Hepatocyte (in vitro differentiated cells): ENCODE measurements around the gene PRELP. TPM values are rescaled to one million over a fixed set of nuclear protein-coding genes. Genes with fewer than 3 reads are reported as not detected.
A peak's percentile ranks its signal among the peaks of the same experiment; 100 is the strongest.

Experiments used
- DNase-seq: peaks from one replicate; pipeline ENCODE4 v3.0.0-alpha.2; 2016; ENCODE audit warnings: low spot score
- H2AFZ ChIP-seq: fragments of 200-600 bp; sonication (generic); 2 replicates; pipeline ENCODE4 v1.6.0; 2016; ENCODE audit warnings: antibody characterized with exemption, mild to moderate bottlenecking
- H3K27ac ChIP-seq: fragments of 200-600 bp; sonication (generic); 2 replicates; pipeline ENCODE4 v1.5.1; 2016; ENCODE audit warnings: mild to moderate bottlenecking
- H3K27me3 ChIP-seq: fragments of 200-600 bp; sonication (generic); 2 replicates; pipeline ENCODE4 v1.6.1; 2016
- H3K36me3 ChIP-seq: fragments of 200-600 bp; sonication (generic); replicated peaks from 2 replicates; pipeline ENCODE4 v1.5.1; 2016; ENCODE audit warnings: low read depth; ENCODE audit not compliant: insufficient read depth
- H3K4me1 ChIP-seq: fragments of 200-600 bp; sonication (generic); 2 replicates; pipeline ENCODE4 v1.5.1; 2016; ENCODE audit warnings: mild to moderate bottlenecking, moderate library complexity; ENCODE audit not compliant: insufficient read depth
- H3K4me2 ChIP-seq: fragments of 200-600 bp; sonication (generic); 2 replicates; pipeline ENCODE4 v1.6.0; 2016
- H3K4me3 ChIP-seq: fragments of 200-600 bp; sonication (generic); 2 replicates; pipeline ENCODE4 v1.5.1; 2016; ENCODE audit warnings: mild to moderate bottlenecking
- H3K79me2 ChIP-seq: fragments of 200-600 bp; sonication (generic); 2 replicates; pipeline ENCODE4 v1.6.0; 2017; ENCODE audit warnings: mild to moderate bottlenecking
- H3K9me2 ChIP-seq: fragments of 200-600 bp; sonication (generic); replicated peaks from 2 replicates; pipeline ENCODE4 v1.6.0; 2017; ENCODE audit warnings: mild to moderate bottlenecking; ENCODE audit not compliant: insufficient read depth
- H3K9me3 ChIP-seq: fragments of 200-600 bp; sonication (generic); 2 replicates; pipeline ENCODE4 v1.5.1; 2016; ENCODE audit warnings: low read depth, mild to moderate bottlenecking
- H4K20me1 ChIP-seq: fragments of 200-600 bp; sonication (generic); 2 replicates; pipeline ENCODE4 v1.6.0; 2016; ENCODE audit warnings: mild to moderate bottlenecking; ENCODE audit not compliant: insufficient read depth, poor library complexity, severe bottlenecking
- EZH2 ChIP-seq: fragments of 200-600 bp; sonication (generic); IDR thresholded peaks from 2 replicates; pipeline ENCODE4 v1.6.1; 2016; ENCODE audit warnings: antibody characterized with exemption, mild to moderate bottlenecking, borderline replicate concordance
- EZH2phosphoT487 ChIP-seq: fragments of 200-600 bp; sonication (generic); IDR thresholded peaks from one replicate; pipeline ENCODE4 v1.6.1; 2018; ENCODE audit warnings: antibody characterized with exemption, mild to moderate bottlenecking, low read depth, moderate library complexity; ENCODE audit not compliant: unreplicated experiment, severe bottlenecking
- WGBS: methylation state at CpG from one replicate; pipeline ENCODE4 v1.1.6; 2016; ENCODE audit warnings: low lambda C conversion rate; ENCODE audit errors: missing lambda C conversion rate; 5-methylcytosine and 5-hydroxymethylcytosine counted together
- polyA plus RNA-seq: library from polyadenylated mRNA; unstranded; fragments of >200 nt; fragmentation: Nextera tagmentation; extraction: Ambion mirVana; gene quantifications from 2 replicates; pipeline ENCODE4 v1.2.1, GENCODE V29; 2016
- total RNA-seq: library from RNA; depleted of rRNA; stranded (reverse); fragments of >200 nt; gene quantifications from 2 replicates; pipeline ENCODE4 v1.2.3, GENCODE V29; 2014
- TF ChIP-seq, protein P1 (sequence below): fragments of 200-600 bp; sonication (generic); IDR thresholded peaks from 2 replicates; pipeline ENCODE4 v1.5.1; 2016; ENCODE audit warnings: antibody characterized with exemption, mild to moderate bottlenecking; ENCODE audit not compliant: poor library complexity

PRELP gene
- total and polyA plus RNA-seq, 2 experiments from 2014 or later = 0.83 to 10.8 TPM

- no peak for DNase-seq
- H4K20me1 ChIP-seq = no peaks in the 10 kb centered on the region
- no peaks in the 10 kb centered on the region for H3K36me3 ChIP-seq
- no peak overlapping the region for H3K4me2 ChIP-seq
- H2AFZ ChIP-seq = no peak overlapping the region
- H3K27ac ChIP-seq = peak overlapping the region; percentile 89
- TF ChIP-seq, protein P1, sequence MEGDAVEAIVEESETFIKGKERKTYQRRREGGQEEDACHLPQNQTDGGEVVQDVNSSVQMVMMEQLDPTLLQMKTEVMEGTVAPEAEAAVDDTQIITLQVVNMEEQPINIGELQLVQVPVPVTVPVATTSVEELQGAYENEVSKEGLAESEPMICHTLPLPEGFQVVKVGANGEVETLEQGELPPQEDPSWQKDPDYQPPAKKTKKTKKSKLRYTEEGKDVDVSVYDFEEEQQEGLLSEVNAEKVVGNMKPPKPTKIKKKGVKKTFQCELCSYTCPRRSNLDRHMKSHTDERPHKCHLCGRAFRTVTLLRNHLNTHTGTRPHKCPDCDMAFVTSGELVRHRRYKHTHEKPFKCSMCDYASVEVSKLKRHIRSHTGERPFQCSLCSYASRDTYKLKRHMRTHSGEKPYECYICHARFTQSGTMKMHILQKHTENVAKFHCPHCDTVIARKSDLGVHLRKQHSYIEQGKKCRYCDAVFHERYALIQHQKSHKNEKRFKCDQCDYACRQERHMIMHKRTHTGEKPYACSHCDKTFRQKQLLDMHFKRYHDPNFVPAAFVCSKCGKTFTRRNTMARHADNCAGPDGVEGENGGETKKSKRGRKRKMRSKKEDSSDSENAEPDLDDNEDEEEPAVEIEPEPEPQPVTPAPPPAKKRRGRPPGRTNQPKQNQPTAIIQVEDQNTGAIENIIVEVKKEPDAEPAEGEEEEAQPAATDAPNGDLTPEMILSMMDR = no peak
- TF ChIP-seq EZH2 = no peak
- no peak for TF ChIP-seq EZH2phosphoT487
- peaks cover 33% of the 10 kb centered on the region for H3K4me1 ChIP-seq
- no peaks in the 10 kb centered on the region for H3K79me2 ChIP-seq
- H3K27me3 ChIP-seq = no peaks in the 10 kb centered on the region
- no peak overlapping the region for H3K4me3 ChIP-seq
- no peaks in the 10 kb centered on the region for H3K9me3 ChIP-seq
- 74% methylated on average over 5 of the region's 5 CpGs for WGBS
- H3K9me2 ChIP-seq = no peaks in the 10 kb centered on the region
These were observed 46.2 kb downstream of the PRELP start for GRCh38 chr1:203521812-203522211.

GRCh38 chr1:203522237-203522636 lies 46.6 kb downstream of the PRELP start:
- no peak overlapping the region for H2AFZ ChIP-seq
- 63% methylated on average over 11 of the region's 11 CpGs for WGBS

GRCh38 chr1:203523667-203524066 lies 48.1 kb downstream of the PRELP start:
- Histone ChIP-seq H3K9me3 (no peaks in the 10 kb centered on the region), H3K27ac (no peak overlapping the region), H3K9me2 (no peaks in the 10 kb centered on the region), H3K36me3 (no peaks in the 10 kb centered on the region), H3K4me1 (peaks cover 33% of the 10 kb centered on the region), H2AFZ (no peak overlapping the region), H4K20me1 (no peaks in the 10 kb centered on the region), H3K4me2 (no peak overlapping the region), H3K79me2 (no peaks in the 10 kb centered on the region), H3K27me3 (no peaks in the 10 kb centered on the region), H3K4me3 (no peak overlapping the region)
- TF ChIP-seq, protein P1 = no peak
- TF ChIP-seq EZH2 (no peak), EZH2phosphoT487 (no peak)
- DNase-seq = no peak
- WGBS = 90% methylated on average over 6 of the region's 6 CpGs

More at GRCh38 chr1:203522237-203522636, 46.6 kb downstream of the PRELP start:
- H3K27me3 ChIP-seq = no peaks in the 10 kb centered on the region
- no peak overlapping the region for H3K27ac ChIP-seq
- H3K4me3 ChIP-seq = no peak overlapping the region
- TF ChIP-seq EZH2phosphoT487 (no peak), EZH2 (no peak)
- TF ChIP-seq, protein P1 = no peak
- H3K9me2 ChIP-seq = no peaks in the 10 kb centered on the region
- peaks cover 33% of the 10 kb centered on the region for H3K4me1 ChIP-seq
- no peak overlapping the region for H3K4me2 ChIP-seq
- no peak for DNase-seq
- no peaks in the 10 kb centered on the region for H3K79me2 ChIP-seq
- no peaks in the 10 kb centered on the region for H3K36me3 ChIP-seq
- no peaks in the 10 kb centered on the region for H3K9me3 ChIP-seq
- no peaks in the 10 kb centered on the region for H4K20me1 ChIP-seq

- H4K20me1 ChIP-seq = no peaks in the 10 kb centered on the region
- no peak for DNase-seq
- no peak overlapping the region for H3K4me3 ChIP-seq
- no peak overlapping the region for H3K4me2 ChIP-seq
- H3K9me3 ChIP-seq = no peaks in the 10 kb centered on the region
- H3K9me2 ChIP-seq = no peaks in the 10 kb centered on the region
- TF ChIP-seq, protein P1 = no peak
- TF ChIP-seq EZH2 = no peak
- no peak for TF ChIP-seq EZH2phosphoT487
- H2AFZ ChIP-seq = no peak overlapping the region
- no peaks in the 10 kb centered on the region for H3K27me3 ChIP-seq
- peaks cover 28% of the 10 kb centered on the region for H3K4me1 ChIP-seq
- no peaks in the 10 kb centered on the region for H3K36me3 ChIP-seq
- H3K79me2 ChIP-seq = no peaks in the 10 kb centered on the region
- H3K27ac ChIP-seq = no peak overlapping the region
- WGBS = 76% methylated on average over 4 of the region's 4 CpGs
These were observed 48.5 kb downstream of the PRELP start for GRCh38 chr1:203524152-203524551.
